ENCODE data around the gene ZNF18. TPM values are rescaled to one million over a fixed set of nuclear protein-coding genes. Genes with fewer than 3 reads are reported as not detected.

ZNF18 gene
- total and polyA plus RNA-seq, 2 of the 13 experiments (the other 11 are each of a cell fraction or from before 2014, with no cell fraction given): 2.4 to 5.4 TPM

DNA sequence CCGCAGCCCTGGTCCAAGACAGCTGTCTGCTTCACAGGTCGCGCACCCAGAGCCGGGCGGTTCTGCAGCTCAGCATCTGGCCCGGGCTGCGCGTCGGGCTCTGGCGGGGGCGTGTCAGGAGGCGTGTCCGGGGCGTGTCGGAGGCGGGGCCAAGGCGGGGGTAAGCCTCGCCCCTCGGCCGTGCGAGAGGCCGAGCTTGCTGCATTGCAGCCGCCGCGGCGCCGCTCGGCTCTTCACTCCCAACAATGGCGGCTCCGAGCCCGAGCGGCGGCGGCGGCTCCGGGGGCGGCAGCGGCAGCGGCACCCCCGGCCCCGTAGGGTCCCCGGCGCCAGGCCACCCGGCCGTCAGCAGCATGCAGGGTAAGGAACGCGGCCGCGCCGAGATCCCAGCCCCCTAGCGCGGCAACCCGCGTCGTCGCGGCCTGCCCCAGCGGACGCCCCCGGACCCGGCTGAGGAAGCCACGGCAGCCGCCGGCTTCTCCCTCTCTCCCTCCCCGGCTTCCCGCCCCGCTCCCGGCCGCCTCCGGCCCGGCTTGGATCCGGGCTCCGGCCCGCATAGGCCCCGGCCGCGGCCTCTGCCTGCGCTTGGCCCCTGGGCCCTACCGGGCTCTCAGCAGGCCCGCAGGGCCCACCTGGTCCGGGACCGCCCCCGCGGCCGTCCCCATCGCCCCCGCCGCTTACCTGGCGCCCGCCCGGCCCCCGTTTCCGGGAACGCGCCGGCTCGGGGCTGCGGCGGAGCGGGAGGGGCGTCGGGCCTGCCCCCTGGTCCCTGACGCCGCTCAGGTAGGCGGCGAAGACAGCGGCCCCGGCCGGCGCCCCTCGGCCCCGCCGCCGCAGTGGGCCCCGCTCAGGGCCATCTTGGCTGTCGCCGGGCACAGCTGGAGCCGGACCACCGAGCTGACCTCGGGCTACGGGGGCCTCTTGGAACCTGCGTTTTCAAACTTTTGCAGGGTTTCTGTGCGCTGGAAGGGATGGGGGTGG lies 23.7 kb upstream of the ZNF18 start, which contains the start of gene MAP2K4 (continued):
- TF ChIP-seq ZNF687 (CRISPR knock-in tag; IDR thresholded peaks at IDR 0.05) (peak; percentile 48), PHF8 (CRISPR knock-in tag; IDR thresholded peaks at IDR 0.05) (peak; percentile 64), ASH2L (IDR thresholded peaks at IDR 0.05; ENCODE audit: insufficient read length, low read depth, low read length) (peak; percentile 75), ESRRA (CRISPR knock-in tag; IDR thresholded peaks at IDR 0.05; ENCODE audit: low read depth) (0 out of 2 replicates have a peak, but pooled peaks have one; percentile 15), ZNF792 (CRISPR knock-in tag; IDR thresholded peaks at IDR 0.05) (peak; percentile 70; the same call in 1 of the 2 replicates), ZNF557 (CRISPR knock-in tag; IDR thresholded peaks at IDR 0.05) (no peak), SP4 (CRISPR knock-in tag; IDR thresholded peaks at IDR 0.05) (peak; percentile 98), PREB (CRISPR knock-in tag; IDR thresholded peaks at IDR 0.05) (no peak)
- TF ChIP-seq, protein P1, sequence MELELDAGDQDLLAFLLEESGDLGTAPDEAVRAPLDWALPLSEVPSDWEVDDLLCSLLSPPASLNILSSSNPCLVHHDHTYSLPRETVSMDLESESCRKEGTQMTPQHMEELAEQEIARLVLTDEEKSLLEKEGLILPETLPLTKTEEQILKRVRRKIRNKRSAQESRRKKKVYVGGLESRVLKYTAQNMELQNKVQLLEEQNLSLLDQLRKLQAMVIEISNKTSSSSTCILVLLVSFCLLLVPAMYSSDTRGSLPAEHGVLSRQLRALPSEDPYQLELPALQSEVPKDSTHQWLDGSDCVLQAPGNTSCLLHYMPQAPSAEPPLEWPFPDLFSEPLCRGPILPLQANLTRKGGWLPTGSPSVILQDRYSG (CRISPR knock-in tag; IDR thresholded peaks at IDR 0.05): 0 out of 2 replicates have a peak, but pooled peaks have one; percentile 66
- TF ChIP-seq, protein P2, sequence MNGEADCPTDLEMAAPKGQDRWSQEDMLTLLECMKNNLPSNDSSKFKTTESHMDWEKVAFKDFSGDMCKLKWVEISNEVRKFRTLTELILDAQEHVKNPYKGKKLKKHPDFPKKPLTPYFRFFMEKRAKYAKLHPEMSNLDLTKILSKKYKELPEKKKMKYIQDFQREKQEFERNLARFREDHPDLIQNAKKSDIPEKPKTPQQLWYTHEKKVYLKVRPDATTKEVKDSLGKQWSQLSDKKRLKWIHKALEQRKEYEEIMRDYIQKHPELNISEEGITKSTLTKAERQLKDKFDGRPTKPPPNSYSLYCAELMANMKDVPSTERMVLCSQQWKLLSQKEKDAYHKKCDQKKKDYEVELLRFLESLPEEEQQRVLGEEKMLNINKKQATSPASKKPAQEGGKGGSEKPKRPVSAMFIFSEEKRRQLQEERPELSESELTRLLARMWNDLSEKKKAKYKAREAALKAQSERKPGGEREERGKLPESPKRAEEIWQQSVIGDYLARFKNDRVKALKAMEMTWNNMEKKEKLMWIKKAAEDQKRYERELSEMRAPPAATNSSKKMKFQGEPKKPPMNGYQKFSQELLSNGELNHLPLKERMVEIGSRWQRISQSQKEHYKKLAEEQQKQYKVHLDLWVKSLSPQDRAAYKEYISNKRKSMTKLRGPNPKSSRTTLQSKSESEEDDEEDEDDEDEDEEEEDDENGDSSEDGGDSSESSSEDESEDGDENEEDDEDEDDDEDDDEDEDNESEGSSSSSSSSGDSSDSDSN (CRISPR knock-in tag; IDR thresholded peaks at IDR 0.05): peak; percentile 92; the same call in 1 of the 2 replicates
- TF ChIP-seq, protein P3, sequence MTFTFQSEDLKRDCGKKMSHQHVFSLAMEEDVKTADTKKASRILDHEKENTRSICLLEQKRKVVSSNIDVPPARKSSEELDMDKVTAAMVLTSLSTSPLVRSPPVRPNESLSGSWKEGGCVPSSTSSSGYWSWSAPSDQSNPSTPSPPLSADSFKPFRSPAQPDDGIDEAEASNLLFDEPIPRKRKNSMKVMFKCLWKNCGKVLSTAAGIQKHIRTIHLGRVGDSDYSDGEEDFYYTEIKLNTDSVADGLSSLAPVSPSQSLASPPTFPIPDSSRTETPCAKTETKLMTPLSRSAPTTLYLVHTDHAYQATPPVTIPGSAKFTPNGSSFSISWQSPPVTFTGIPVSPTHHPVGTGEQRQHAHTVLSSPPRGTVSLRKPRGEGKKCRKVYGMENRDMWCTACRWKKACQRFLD (CRISPR knock-in tag; IDR thresholded peaks at IDR 0.05; ENCODE audit: borderline replicate concordance): no peak

Measured in HepG2 (cell line).